Endothelial cell of umbilical vein (primary cell): ENCODE results near the gene CNP. TPM values are rescaled to one million over a fixed set of nuclear protein-coding genes. Genes with fewer than 3 reads are reported as not detected.

Experiments used
- BruUV-seq: library from RNA; stranded (reverse); fragments of 400-500 nt; replicated peaks from 2 replicates; lab custom pipeline; 2021; lab: Mats Ljungman, UMichigan
- CTCF ChIA-PET: fragments of 300-600, 350-600 bp; sonication (Branson Sonifier 250); formaldehyde crosslinking; loops from one replicate; lab custom pipeline; 2021; ENCODE audit warnings: antibody characterized with exemption, inconsistent platforms; lab: Charles Lee
- POLR2A ChIA-PET: fragments of 300-600, 350-600 bp; sonication (Branson Sonifier 250); formaldehyde crosslinking; loops from one replicate; lab custom pipeline; 2021; ENCODE audit warnings: antibody characterized with exemption, inconsistent platforms; lab: Charles Lee
- DNase-seq: peaks from one replicate; pipeline ENCODE4 v3.0.0-alpha.2; 2011; ENCODE audit warnings: low read depth, low spot score
- FAIRE-seq: peaks from 2 replicates; lab custom pipeline; 2011; peaks lifted over from hg19 to GRCh38; lab: Jason Lieb, UNC
- H2AFZ ChIP-seq: 2 replicates; pipeline ENCODE4 v1.6.0; 2012; ENCODE audit warnings: low read depth, low read length, control low read depth, inconsistent platforms
- H3K27ac ChIP-seq: 2 replicates; pipeline ENCODE4 v1.5.1; 2011; ENCODE audit warnings: low read depth, mild to moderate bottlenecking, control low read depth, low read length, moderate library complexity; ENCODE audit not compliant: insufficient read depth
- H3K27me3 ChIP-seq, 2 experiments: 2 replicates each; pipeline versions ENCODE4 v1.6.0 to v1.6.1; 2011; ENCODE audit warnings: low read length in 2 of 2, mixed read lengths in 1 of 2; ENCODE audit not compliant: control insufficient read depth in 2 of 2, insufficient read depth in 2 of 2
- H3K36me3 ChIP-seq, 2 experiments: 2 replicates in 1 of 2; 3 replicates in 1 of 2; pipeline ENCODE4 v1.5.1; 2011; ENCODE audit warnings: low read length in 2 of 2, mild to moderate bottlenecking in 1 of 2, moderate library complexity in 1 of 2; ENCODE audit not compliant: control insufficient read depth in 2 of 2, insufficient read depth in 2 of 2; ENCODE audit errors: extremely low read depth in 1 of 2
- H3K4me1 ChIP-seq: 3 replicates; pipeline ENCODE4 v1.5.1; 2011; ENCODE audit warnings: mild to moderate bottlenecking, low read length; ENCODE audit not compliant: control insufficient read depth, insufficient read depth; ENCODE audit errors: extremely low read depth
- H3K4me2 ChIP-seq: 2 replicates; pipeline ENCODE4 v1.6.1; 2011; ENCODE audit warnings: low read length, control low read depth, mixed read lengths; ENCODE audit not compliant: insufficient read depth
- H3K4me3 ChIP-seq, 3 experiments: fragments of 200-600 bp in 1 of 3; sonication (generic), shearing (Covaris generic) in 1 of 3; replicated peaks in 1 of 3; 2 replicates each; pipeline ENCODE4 v1.5.1; 2011 to 2016; ENCODE audit warnings: control low read depth in 3 of 3, low read length in 3 of 3, mild to moderate bottlenecking in 2 of 3, inconsistent platforms in 1 of 3, low read depth in 1 of 3, moderate library complexity in 1 of 3; ENCODE audit not compliant: insufficient read depth in 1 of 3
- H3K79me2 ChIP-seq: 2 replicates; pipeline ENCODE4 v1.6.0; 2012; ENCODE audit warnings: low read length, inconsistent platforms; ENCODE audit not compliant: control insufficient read depth, insufficient read depth
- H3K9ac ChIP-seq: replicated peaks from 2 replicates; pipeline ENCODE3; 2011; ENCODE audit warnings: low read length, control low read depth; ENCODE audit not compliant: insufficient read depth; ENCODE audit errors: extremely low read depth
- H3K9me1 ChIP-seq: replicated peaks from 3 replicates; pipeline ENCODE4 v1.6.0; 2011; ENCODE audit warnings: mild to moderate bottlenecking, low read length; ENCODE audit not compliant: control insufficient read depth, insufficient read depth; ENCODE audit errors: extremely low read depth
- H3K9me3 ChIP-seq: replicated peaks from 2 replicates; pipeline ENCODE4 v1.5.1; 2012; ENCODE audit warnings: low read length, inconsistent platforms; ENCODE audit not compliant: control insufficient read depth, insufficient read depth
- H4K20me1 ChIP-seq: replicated peaks from 2 replicates; pipeline ENCODE3; 2011; ENCODE audit warnings: mild to moderate bottlenecking, low read length; ENCODE audit not compliant: control insufficient read depth, insufficient read depth; ENCODE audit errors: extremely low read depth
- CTCF ChIP-seq, 2 donors: IDR thresholded peaks; 1 replicate in 1 of 2; 2 replicates in 1 of 2; pipeline ENCODE4 v1.5.1; 2011; ENCODE audit warnings: low read length in 2 of 2, mild to moderate bottlenecking in 2 of 2, moderate library complexity in 2 of 2, control low read depth in 1 of 2, inconsistent platforms in 1 of 2, low read depth in 1 of 2; ENCODE audit not compliant: insufficient read depth in 1 of 2; ENCODE audit errors: extremely low read depth in 1 of 2
- EZH2 ChIP-seq: IDR thresholded peaks from 2 replicates; pipeline ENCODE4 v1.6.1; 2012; ENCODE audit warnings: borderline replicate concordance, low read depth, mild to moderate bottlenecking, moderate library complexity, low read length, inconsistent platforms; ENCODE audit not compliant: severe bottlenecking
- FOS ChIP-seq: IDR thresholded peaks from 2 replicates; pipeline ENCODE4 v1.6.1; 2011; ENCODE audit warnings: mild to moderate bottlenecking, low read length, moderate library complexity, borderline replicate concordance; ENCODE audit not compliant: insufficient read depth
- GATA2 ChIP-seq: IDR thresholded peaks from 2 replicates; pipeline ENCODE4 v1.7.0; 2011; ENCODE audit warnings: low read depth, mild to moderate bottlenecking, moderate library complexity, mixed read lengths, low read length; ENCODE audit not compliant: insufficient read length, insufficient read depth
- JUN ChIP-seq: IDR thresholded peaks from 2 replicates; pipeline ENCODE4 v1.6.1; 2011; ENCODE audit warnings: borderline replicate concordance, low read depth; ENCODE audit not compliant: insufficient read length, insufficient read depth
- MYC ChIP-seq: IDR thresholded peaks from one replicate; pipeline ENCODE4 v1.6.1; 2011; ENCODE audit warnings: mild to moderate bottlenecking, low read depth, low read length
- POLR2A ChIP-seq: IDR thresholded peaks from 2 replicates; pipeline ENCODE4 v1.6.1; 2012; ENCODE audit warnings: low read depth, mild to moderate bottlenecking, control low read depth, low read length
- POLR2AphosphoS5 ChIP-seq: IDR thresholded peaks from 2 replicates; pipeline ENCODE4 v1.6.1; 2012; ENCODE audit warnings: low read depth, mild to moderate bottlenecking, control low read depth, low read length, moderate library complexity; ENCODE audit not compliant: insufficient read depth
- dilution Hi-C: fragments of 300-500 bp; cut with MboI; formaldehyde crosslinking; loops from one replicate; pipeline ENCODE4 v1.15.0; 2019; ENCODE audit warnings: low sequenced_read_pairs; ENCODE audit not compliant: extremely low pct_ligation_motif_present
- intact Hi-C: fragments of 100-400 bp; cut with micrococcal nuclease; formaldehyde crosslinking; loops from one replicate; pipeline ENCODE4 v1.10.0; 2022
- polyA plus RNA-seq, 4 experiments: library from polyadenylated mRNA; depleted of rRNA in 3 of 4; stranded (reverse) in 3 of 4; unstranded in 1 of 4; fragments of >200 nt; gene quantifications; 2 replicates each; pipeline versions ENCODE4 v1.2.1 to v1.2.3, GENCODE V29; 2011 to 2012; ENCODE audit warnings: missing spikeins in 1 of 4
- total RNA-seq: library from RNA; stranded (reverse); gene quantifications from 2 replicates; pipeline ENCODE4 v1.2.3, GENCODE V29; 2021
- TF ChIP-seq, protein P1 (sequence below): IDR thresholded peaks from 2 replicates; pipeline ENCODE4 v1.6.1; 2011; ENCODE audit not compliant: insufficient read depth, insufficient read length

CNP gene
- total and polyA plus RNA-seq, 2 donors (not counting 3 experiments of a cell fraction or from before 2014, with no cell fraction given), result 49.4 to 84.9 TPM

DNA sequence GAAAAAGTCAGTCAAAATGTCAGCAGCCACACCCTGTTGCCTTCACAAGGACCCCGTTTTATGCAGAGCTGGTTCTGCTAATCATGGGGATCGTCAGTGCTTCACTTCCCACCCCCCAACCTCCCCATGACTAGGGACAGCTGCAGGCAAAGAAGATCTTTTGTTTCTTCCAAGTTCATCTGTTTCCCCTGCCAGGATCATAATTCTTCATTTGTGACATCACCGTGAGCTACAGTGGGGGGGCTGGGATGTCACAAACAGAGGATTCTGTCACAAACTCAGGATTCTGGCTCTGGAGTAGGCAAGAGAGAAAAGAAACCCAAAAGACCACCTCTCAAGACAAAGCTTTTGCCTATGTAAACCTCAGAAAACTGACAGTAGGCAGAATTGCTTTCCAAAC is 26.0 kb downstream of the CNP start:
- Histone ChIP-seq H4K20me1 (no peaks in the 10 kb centered on the region), H3K4me2 (no peak overlapping the region)

More for the DNA sequence above, 26.0 kb downstream of the CNP start:
- Histone ChIP-seq H3K9me3 (no peaks in the 10 kb centered on the region), H3K9me1 (no peaks in the 10 kb centered on the region), H3K4me3 (no peak overlapping the region), H3K27me3 (no peaks in the 10 kb centered on the region), H2AFZ (no peak overlapping the region), H3K9ac (no peak overlapping the region), H3K4me1 (no peaks in the 10 kb centered on the region), H3K79me2 (no peaks in the 10 kb centered on the region), H3K27ac (no peak overlapping the region), H3K36me3 (peaks cover 28 to 54% of the 10 kb centered on the region in 2 experiments)
- TF ChIP-seq EZH2 (no peak), GATA2 (no peak), JUN (no peak), MYC (no peak), POLR2A (no peak), POLR2AphosphoS5 (no peak), CTCF (IDR thresholded peaks at IDR 0.05; ENCODE audit: extremely low read depth in 1 of 2, insufficient read depth in 1 of 2, low read depth in 1 of 2, low read length in 2 of 2) (no peak), FOS (no peak)
- TF ChIP-seq, protein P1, sequence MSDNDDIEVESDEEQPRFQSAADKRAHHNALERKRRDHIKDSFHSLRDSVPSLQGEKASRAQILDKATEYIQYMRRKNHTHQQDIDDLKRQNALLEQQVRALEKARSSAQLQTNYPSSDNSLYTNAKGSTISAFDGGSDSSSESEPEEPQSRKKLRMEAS, result no peak
- CTCF ChIA-PET, result no interaction called here
- intact Hi-C loops (no loop called here), dilution Hi-C loops (no loop called here)
- FAIRE-seq (no peak), DNase-seq (no peak)
- POLR2A ChIA-PET, result no interaction called here
- no TSS peak for BruUV-seq
